Stimulated activated CD4-positive, alpha-beta T cell treated with anti-CD3 and anti-CD28 coated beads, Interleukin-15, amount 100 ng/mL, for 1 hour (primary cell): ENCODE measurements around the gene SRPK2.
"Not testable (repeated sequence)": the region's sequence is repeated elsewhere in the genome, so short reads cannot be mapped to it uniquely, and the experiment has no call there.

Experiments
- DNase-seq, 2 donors: peaks; one replicate each; pipeline ENCODE4 v3.0.0-alpha.2; 2020; ENCODE audit warnings: low read depth in 1 of 2, low spot score in 1 of 2

The SRPK2 gene

DNA sequence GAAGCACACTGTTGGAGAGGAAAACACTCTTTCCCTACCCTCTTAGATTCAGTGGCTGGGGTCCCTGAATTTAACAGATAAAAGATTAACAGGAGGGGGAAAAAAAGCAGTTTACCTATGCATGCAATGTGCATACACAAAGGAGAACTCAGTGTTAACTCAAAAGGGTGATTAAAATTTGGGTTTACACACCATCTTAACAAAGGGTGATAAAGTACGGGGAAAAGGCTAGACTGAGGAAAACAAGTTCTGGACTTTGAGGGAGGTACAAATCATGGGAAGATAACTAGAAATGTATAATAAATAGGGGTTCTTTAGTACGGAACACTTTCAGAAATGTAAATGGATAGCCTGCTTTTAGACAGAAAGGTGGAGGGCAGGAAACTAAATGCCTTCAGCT is 83.1 kb downstream of the SRPK2 start:
- no peak for DNase-seq

DNA sequence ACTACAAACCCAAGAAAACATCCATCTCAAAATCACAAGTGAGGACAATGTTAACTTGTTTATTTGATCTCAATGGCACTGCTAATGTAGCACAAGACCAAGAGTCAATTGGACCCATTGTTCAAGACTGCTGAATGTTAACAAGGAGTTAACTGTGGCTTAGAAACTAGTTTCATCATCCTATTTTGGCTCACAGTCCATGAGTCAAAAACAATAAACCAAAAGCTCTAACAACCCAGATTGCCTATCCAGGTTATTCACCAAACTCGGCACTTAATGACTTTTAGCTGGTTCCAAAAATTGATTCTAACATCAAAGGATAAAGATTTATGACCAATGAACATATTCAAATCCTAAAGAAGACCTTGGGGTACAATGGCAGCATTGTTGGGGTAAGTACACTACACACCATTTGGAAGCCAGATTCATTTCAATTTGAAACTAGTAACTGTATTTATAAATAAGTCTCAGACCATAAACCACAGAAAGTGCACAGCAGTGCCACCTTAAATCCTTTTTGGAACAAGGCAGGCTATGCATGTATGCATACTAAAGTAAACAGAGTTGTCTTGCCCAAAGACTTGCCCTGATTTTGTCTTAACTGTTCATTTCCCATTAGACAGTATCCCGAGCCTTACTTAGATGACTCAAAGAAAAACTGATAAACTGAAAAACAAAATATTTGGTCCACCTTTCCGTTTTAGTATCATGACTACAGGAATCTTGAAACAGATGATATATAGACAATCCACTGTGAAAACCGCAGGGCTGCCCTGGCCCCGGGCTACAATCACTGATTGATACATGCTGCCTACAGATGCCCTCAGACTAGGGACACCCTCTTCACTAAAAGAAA is 84.5 kb downstream of the SRPK2 start:
- DNase-seq, result no peak

DNA sequence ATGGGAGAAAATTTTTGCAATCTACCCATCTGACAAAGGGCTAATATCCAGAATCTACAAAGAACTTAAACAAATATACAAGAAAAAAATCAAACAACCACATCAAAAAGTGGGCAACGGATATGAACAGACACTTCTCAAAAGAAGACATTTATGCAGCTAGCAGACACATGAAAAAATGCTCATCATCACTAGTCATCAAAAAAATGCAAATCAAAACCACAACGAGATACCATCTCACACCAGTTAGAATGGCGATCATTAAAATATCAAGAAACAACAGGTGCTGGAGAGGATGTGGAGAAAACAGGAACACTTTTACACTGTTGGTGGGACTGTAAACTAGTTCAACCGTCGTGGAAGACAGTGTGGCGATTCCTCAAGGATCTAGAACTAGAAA is 88.1 kb downstream of the SRPK2 start:
- not testable (repeated sequence) for DNase-seq

DNA sequence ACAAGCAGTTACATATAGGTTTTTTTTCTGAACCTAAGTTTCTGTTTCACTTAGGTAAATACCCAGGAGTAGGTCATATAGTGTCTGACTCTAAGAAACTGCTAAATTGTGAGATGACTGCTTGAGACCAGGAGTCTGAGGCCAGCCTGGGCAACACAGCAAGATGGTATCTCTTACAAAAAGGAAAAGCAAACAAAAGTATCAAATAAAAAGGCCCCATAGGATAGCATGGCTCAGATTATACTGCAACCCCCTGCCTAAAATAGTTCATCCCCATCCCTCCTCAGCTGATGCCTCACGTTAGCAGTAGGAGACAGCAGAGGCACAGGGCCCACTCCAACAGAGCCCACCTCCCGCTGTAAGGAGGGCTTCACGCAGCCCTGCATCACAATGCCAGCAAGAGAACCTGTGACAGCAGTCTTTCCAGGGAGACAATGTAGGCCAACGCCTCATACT is 90.3 kb downstream of the SRPK2 start:
- no peak for DNase-seq

DNA sequence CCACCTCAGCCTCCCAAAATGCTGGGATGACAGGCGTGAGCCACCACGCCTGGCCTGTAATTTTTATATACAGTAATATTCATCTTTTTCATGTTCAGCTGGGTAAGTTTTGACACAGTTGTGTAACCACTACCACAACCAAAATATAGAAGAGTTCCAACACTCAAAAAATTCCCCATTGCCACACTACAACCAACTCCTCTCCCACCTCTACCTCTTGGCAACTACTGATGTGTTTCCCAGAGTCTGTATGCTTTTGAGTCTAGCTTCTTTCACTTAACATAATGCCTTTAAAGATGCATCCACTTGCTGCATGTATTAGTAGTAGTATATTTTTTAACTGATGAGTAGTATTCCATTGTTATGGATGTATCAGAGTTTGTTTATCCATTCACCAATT is 90.7 kb downstream of the SRPK2 start:
- DNase-seq, result no peak

DNA sequence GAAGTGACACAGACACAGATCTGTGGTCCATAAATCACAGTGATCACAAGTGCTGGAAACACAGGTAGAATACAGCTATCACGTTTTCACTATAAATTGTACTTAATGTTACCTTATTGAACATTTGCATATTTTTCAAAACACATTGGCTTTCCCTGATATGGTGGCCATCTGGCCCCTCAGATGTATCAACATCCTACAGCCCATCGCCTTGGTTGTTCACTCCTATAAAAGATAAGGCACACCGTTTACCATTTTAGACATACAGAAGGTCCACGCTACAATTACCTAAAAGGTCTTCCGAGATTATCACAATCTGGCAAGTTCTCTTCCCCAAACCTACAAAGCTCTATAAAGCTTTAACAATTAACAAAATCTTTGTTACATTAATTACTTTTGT is 91.4 kb downstream of the SRPK2 start:
- DNase-seq, result no peak

DNA sequence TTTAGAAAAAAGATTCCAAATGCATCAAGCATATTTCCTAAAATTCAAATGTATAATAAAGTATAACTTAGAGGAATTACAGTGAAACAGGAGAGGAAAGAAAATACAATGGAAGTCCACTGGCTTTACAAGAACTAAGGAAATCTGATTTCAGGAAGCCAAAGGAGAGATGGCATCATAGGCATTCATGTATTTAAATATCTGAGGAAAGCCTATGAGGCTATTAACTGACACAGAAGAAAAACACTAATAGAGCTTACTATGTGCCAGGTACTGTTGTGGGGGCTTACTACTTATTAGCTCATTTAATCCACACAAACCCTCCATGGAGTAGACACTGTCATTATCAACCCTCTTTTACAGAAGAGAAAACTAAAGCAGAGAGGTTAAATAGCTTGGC is 92.2 kb downstream of the SRPK2 start:
- no peak for DNase-seq

DNA sequence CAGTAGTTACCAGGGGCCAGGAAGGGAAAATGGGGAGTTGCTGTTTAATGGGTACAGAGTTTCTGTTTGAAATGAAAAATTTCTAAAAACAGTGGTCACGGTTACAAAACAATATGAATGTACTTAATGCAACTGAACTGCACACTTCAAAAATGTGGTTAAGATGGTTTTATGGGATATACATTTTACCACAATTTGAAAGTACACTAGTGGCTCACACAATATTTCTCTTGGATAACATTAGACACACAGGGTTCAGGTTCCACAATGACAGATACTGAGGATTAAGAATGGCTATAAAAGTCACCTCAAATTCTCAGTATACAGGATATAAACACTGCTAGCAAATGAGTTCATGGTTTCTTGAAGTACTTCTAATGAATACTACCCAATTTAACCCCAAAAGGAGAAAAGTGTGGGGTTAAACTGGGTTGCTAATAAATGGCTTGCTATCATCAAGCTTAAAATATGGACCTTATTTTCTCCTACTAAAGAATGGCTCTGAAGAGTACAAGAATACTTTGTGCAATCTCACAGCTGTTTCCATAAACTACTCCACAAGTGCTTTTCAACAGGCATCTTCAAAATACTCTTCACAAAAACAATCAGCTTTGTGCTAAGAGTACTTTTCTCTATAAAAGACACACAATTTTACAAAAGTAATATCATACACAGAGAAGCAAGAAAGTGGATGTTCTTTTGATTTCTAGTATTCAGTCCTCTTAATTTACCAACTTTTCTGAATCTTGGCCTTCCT is 92.9 kb downstream of the SRPK2 start:
- DNase-seq, result no peak

DNA sequence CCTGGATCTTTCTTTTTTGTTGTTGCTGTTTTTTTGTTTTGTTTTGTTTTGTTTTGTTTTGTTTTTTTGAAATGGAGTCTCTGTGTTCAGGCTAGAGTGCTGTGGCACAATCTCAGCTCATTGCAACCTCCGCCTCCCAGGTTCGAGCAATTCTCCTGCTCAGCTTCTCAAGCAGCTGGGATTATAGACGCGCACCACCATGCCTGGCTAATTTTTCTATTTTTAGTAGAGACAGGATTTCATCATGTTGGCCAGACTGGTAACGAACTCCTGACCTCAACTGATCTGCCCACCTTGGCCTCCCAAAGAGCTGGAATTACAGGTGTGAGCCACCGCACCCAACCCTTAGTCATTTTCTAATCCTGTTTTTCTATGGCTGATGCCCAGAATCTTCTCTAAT is 94.2 kb downstream of the SRPK2 start:
- DNase-seq, result not testable (repeated sequence)

DNA sequence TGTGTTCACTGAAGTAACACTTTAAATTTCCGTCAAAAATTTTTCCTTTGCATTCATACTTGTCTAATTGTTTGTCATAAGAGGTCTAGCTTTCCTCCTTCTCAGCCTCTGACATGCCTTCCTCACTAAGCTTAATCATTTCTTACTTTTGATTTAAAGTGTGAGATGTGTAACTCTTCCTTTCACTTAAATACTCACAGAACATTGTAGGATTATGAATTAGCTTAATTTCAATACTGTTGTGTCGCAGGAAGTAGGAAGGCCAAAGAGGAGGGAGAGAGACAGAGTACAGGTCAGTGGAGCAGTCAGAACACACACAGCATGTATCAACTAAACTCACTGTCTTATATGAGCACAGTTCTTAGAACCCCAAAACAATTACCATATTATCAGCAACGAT is 99.0 kb downstream of the SRPK2 start:
- DNase-seq, result no peak

DNA sequence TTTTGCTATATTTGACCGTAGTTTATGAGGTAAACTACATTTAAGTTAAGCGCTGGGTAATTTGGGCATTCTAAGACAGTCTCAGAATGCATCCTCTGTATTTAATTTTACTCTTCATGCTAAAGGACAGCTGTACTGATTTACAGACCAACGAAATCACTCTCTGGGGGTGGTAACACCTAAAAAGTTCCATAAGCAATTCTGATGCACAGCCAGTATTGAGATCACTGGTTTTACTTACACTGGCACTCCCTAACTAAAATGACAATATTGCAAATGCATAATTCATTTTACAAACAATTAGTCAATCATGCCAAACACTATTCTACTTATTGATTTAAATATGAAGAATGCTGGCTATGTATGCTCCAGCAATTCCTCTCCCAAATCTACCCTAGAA is 102.3 kb downstream of the SRPK2 start:
- DNase-seq, result no peak

DNA sequence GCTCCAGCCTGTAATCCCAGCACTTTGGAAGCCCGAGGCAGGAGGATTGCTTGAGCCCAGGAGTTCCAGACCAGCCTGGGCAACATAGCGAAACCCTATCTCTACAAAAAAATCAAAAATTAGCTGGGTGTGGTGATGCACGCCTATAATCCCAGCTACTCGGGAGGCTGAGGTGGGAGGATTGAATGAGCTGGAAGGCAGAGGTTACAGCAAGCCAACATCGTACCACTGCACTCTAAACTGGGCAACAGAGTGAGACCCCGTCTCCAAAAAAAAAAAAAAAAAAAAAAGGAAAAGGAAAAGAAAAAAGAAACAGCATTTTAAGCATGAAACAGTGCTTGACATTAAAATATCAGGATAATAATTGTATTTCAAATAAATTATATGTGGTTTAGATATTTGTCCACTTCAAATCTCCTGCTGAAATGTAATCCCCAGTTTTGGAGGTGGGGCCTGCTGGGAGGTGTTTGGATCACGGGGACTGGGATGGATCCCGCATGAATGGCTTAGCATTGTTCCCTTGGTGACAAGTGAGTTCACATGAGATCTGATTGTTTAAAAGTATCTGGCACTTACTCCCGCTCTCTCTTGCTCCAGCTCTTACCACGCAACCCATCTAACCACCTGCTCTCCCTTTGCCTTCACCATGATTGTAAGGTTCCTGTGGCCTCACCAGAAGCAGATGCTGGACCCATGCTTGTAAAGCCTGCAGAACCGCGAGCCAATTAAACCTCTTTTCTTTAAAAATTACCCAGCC is 103.4 kb downstream of the SRPK2 start:
- DNase-seq, result no peak

DNA sequence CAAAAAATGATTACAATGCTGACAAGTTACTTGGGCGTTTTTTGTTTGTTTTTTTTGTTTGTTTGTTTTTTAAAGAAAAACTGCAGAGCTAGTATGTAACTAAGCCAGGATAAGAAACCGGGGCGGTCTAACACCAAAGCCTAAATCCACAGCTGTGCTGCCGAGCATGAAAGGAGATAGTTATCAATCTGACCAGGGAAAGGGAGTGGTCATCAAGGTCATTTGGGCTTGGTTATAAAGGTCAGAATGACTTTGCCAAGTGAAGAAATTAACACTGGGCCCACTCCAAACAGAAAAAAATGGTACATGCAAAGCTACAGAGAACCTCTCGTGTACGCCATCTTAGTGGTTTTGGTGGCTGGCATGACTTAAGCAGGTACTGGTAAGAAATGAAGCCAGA is 104.7 kb downstream of the SRPK2 start:
- DNase-seq, result no peak

DNA sequence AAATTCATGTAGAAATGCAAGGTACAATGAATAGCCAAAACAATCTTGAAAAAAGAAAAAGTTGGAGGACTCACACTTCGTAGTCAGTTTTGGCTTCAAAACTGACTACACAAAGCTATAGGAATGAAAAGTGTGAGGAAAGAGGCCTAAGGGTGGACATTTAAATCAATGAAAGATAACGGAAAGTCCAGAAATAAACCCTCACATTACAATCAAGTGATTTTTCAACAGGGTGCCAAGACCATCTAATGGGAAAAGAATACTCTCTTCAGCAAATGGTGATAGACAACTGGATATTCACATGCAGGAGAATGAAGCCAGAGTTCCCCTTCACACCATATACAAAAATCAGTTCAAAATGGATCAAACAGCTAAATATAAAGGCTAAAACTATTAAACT is 106.8 kb downstream of the SRPK2 start:
- DNase-seq, result no peak

DNA sequence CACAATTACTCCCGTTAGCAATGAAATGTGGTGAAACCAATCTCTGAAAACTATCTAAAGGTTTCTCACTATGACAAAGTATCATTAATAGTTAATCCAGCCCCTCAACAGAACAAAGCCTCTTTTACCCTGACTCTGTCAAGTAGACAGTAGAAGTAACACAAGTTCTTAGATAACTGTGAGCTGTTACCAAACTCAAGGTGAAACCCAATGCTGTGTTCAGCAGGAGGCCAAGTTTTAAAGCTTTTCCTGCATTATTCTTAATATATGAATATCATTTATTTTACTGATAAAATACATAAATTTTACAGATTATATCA is 109.1 kb downstream of the SRPK2 start:
- no peak for DNase-seq

DNA sequence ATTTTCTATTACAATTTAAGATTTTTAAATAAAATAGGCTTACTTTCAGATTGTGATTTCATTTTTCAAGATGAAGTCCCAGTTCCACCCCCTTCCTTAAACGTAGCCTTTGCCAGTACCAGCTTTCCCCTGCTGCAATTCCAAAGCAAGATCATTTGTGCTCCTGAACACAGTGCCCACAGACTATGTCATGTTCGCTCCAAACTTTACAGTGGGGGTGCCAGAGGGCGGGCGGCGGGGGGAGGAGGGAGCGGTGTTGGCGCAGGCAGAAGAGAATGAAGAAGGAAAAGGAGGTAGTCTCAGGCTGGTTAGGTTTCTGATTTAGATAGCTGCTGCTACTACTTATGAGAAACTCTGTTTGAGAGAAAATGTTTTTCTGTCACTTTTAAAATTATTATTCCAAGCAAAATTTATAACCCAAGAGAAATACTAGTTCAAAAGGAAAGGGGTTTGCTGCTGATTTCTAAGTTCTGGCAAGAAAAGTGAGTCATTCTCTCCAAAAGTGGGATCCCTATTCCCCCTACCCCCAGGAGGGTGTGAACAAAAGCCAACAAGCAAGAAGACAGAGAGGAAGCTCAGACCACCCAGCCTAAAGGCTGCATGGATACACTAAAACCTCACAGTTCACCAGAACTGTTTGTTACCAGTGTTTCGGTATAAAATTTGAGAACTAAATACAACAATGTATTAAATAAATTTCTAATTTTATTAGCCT is 109.6 kb downstream of the SRPK2 start:
- DNase-seq, result no peak

DNA sequence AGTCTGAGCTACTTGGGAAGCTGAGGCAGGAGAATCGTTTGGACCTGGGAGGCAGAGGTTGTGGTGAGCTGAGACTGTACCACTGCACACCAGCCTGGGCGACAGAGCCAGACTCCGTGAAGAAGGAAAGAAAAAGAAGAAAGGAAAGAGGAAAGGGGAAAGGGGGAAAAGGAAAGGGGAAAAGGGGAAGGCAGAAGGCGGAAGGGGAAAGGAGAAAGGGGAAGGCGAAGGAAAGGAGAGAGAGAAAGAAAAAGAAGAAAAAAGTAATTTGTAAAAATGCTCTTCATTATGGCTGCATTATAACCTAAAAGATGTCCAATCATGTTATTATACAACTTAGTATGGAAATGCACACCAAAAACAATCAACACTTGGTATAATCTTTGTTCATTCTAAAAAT is 110.2 kb downstream of the SRPK2 start:
- DNase-seq, result no peak

DNA sequence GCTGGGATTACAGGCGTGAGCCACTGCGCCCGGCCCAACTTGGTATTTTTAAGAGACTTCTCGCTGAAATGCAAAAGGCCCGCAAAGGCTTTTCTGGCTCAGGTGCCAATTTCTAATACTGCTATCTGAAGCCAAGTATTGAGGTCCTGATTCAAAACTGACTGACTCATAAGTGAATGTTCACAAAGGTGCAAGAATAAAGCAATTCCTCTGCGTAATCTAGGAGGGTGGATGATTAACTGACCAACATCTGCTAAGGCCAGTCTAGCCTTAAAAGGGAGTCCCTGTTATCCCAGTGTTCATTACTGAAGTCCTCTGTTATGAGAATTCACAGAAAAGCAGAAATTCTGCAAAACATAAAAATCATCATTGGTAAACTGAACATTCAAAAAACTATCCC is 111.4 kb downstream of the SRPK2 start:
- no peak for DNase-seq

DNA sequence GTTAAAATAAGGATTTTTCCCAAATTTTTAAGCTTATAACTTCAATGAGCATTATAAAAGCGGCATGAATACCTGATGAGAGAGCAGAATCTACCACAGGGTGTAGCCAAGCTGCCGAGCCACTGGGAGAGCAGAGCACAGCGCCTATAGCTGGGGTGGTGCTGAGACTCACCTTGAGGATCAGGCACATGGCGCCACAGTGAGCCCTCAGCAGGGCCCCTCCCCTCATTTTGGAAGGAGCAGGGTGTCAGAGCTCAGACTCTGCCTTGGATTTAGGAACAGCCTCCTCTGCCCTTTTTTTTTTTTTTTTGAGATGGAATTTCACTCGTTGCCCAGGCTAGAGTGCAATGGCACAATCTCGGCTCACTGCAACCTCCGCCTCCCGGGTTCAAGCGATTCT is 118.6 kb downstream of the SRPK2 start:
- no peak for DNase-seq

DNA sequence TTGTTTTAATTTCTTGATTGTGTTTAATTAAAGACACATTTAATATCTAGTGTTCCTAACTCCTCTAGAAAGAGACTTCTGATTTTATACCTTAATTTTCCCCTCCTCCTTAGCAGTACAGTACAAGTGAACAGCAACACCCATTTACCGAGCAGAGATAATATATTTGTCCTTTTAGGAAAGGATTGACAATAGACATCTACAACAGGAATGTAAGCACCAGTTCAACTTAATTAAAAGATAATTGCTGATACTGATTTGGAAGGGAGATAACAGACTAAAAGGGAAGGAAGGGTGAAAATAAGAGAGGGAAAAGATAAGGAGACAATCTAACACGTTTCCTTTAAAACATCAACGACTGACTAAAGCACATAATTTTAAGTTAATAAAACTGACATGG is 119.3 kb downstream of the SRPK2 start:
- no peak for DNase-seq
